OCI-LY3 (cell line): ENCODE measurements around the gene UBE2G2.
A peak's percentile ranks its signal among the peaks of the same experiment; 100 is the strongest.

ENCODE experiments used
- H2AFZ ChIP-seq: fragments of 200-600, 300-600 bp; shearing (Covaris generic); 2 replicates; pipeline ENCODE4 v1.6.0; 2014; ENCODE audit warnings: antibody characterized with exemption, low read depth, low read length
- H3K27ac ChIP-seq: fragments of 200-600, 300-600 bp; sonication (generic); 2 replicates; pipeline ENCODE4 v1.5.1; 2014; ENCODE audit warnings: mild to moderate bottlenecking, low read length, moderate library complexity, mixed read lengths
- H3K27me3 ChIP-seq: fragments of 200-600, 300-600 bp; sonication (generic); 2 replicates; pipeline ENCODE4 v1.6.1; 2014; ENCODE audit warnings: low read depth, low read length, mixed read lengths
- H3K36me3 ChIP-seq: fragments of 200-600, 300-600 bp; sonication (generic); replicated peaks from 2 replicates; pipeline ENCODE3; 2014; ENCODE audit warnings: low read depth, low read length, mixed read lengths
- H3K4me1 ChIP-seq: fragments of 300-600, 200-600 bp; sonication (generic); 2 replicates; pipeline ENCODE4 v1.6.1; 2014; ENCODE audit warnings: low read length, mixed read lengths
- H3K4me2 ChIP-seq: fragments of 200-600, 300-600 bp; sonication (generic); 2 replicates; pipeline ENCODE4 v1.6.1; 2014; ENCODE audit warnings: low read length, mixed read lengths
- H3K4me3 ChIP-seq: fragments of 300-600, 200-600 bp; sonication (generic); 2 replicates; pipeline ENCODE4 v1.5.1; 2014; ENCODE audit warnings: antibody characterized with exemption, mild to moderate bottlenecking, low read length, moderate library complexity
- H3K79me2 ChIP-seq: fragments of 300-600, 200-600 bp; shearing (Covaris generic); 2 replicates; pipeline ENCODE4 v1.6.1; 2014; ENCODE audit warnings: mild to moderate bottlenecking, low read length, mixed read lengths
- H3K9ac ChIP-seq: fragments of 300-600, 200-600 bp; shearing (Covaris generic); 2 replicates; pipeline ENCODE4 v1.6.0; 2014; ENCODE audit warnings: mild to moderate bottlenecking, low read length, moderate library complexity
- H3K9me3 ChIP-seq: fragments of 200-600, 300-600 bp; shearing (Covaris generic); 2 replicates; pipeline ENCODE4 v1.6.1; 2014; ENCODE audit warnings: low read length, mixed read lengths; ENCODE audit not compliant: insufficient read depth
- H4K20me1 ChIP-seq: fragments of 200-600, 300-600 bp; sonication (generic); 2 replicates; pipeline ENCODE4 v1.6.1; 2016; ENCODE audit warnings: low read length, mixed read lengths; ENCODE audit not compliant: insufficient read depth
- CTCF ChIP-seq: fragments of 200-600, 300-600 bp; sonication (generic); IDR thresholded peaks from 2 replicates; pipeline ENCODE4 v1.5.1; 2014; ENCODE audit warnings: antibody characterized with exemption, low read length, low read depth
- EZH2phosphoT487 ChIP-seq: fragments of 200-600 bp; shearing (Covaris generic); IDR thresholded peaks from 2 replicates; pipeline ENCODE4 v1.6.1; 2018; ENCODE audit warnings: antibody characterized with exemption, mixed run types, low read depth

The UBE2G2 gene

DNA sequence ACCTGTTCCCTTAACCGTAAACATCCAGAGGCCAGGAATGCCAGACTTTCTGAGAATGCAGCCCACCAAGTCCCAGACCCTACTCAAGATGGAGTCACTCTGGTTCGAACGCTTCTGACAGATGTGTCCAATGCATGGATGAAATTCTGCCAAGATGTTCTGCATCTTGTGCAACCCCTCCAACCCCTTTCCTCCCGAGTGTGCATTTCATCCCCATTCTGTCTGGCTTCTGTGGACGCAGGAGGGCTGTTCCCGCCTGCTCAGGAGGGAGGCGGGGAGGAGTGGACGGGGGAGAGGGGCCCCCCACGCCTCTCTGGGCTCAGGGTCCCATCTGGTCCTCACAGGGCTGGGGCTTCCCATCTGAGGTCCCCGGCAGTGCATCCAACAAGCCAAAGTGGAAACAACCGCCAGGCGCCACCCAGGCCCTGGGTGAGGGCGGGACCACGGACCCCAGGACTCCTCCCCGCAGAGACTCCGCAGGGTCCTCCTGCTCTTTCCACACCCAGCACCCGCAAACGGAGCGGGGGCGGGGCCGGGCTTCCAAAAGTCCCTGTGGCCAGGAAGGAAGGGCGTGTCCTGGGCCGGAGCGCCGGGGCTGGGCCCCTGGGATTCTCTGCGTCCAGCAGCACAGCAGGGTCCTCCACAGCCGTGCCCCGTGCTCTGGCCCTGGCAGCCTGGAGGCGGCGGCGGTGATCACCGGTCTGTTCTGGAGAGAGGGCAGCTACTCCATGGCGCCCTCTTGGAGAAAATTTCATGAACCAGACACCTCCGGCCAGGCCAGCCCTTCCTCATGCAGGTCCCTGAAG lies 44.0 kb upstream of the UBE2G2 start:
- no peaks in the 10 kb centered on the region; the same call in 1 of the 2 replicates for H3K27me3 ChIP-seq
- no peak overlapping the region for H3K27ac ChIP-seq
- TF ChIP-seq EZH2phosphoT487 (no peak), CTCF (peak; percentile 38)
- no peaks in the 10 kb centered on the region for H4K20me1 ChIP-seq
- H2AFZ ChIP-seq = no peak overlapping the region
- H3K4me3 ChIP-seq = peak overlapping the region; percentile 56
- no peak overlapping the region for H3K9ac ChIP-seq
- no peaks in the 10 kb centered on the region for H3K79me2 ChIP-seq
- H3K9me3 ChIP-seq = no peaks in the 10 kb centered on the region
- H3K36me3 ChIP-seq = no peaks in the 10 kb centered on the region
- no peaks in the 10 kb centered on the region for H3K4me1 ChIP-seq
- H3K4me2 ChIP-seq = peak overlapping the region; percentile 62

DNA sequence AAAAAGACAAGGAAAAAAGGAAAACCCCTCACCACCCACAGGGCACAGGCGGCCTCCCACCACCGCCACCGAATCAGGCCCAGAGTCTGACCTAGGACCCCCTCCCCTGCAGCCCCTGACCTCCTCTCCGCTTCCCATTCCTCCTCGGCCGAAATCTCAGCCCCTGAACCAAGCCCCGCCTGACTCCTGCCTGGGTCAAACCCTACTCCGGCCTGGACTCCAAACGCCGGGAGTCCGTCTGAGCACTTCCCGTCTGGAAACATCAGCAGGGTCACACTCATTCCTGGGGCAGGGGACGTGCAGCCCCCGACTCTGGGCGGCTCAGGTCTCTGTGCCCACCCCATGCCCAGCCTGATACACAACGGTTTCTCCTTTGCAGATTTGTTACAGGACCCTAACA lies 42.6 kb upstream of the UBE2G2 start:
- no peak for TF ChIP-seq EZH2phosphoT487
- no peak for TF ChIP-seq CTCF
- Histone ChIP-seq H3K4me1 (no peaks in the 10 kb centered on the region), H3K4me3 (no peak overlapping the region), H3K9ac (no peak overlapping the region), H3K36me3 (no peaks in the 10 kb centered on the region), H3K79me2 (no peaks in the 10 kb centered on the region), H3K4me2 (no peak overlapping the region), H4K20me1 (no peaks in the 10 kb centered on the region), H3K9me3 (no peaks in the 10 kb centered on the region), H3K27ac (no peak overlapping the region), H2AFZ (no peak overlapping the region), H3K27me3 (no peaks in the 10 kb centered on the region; the same call in 1 of the 2 replicates)

- Histone ChIP-seq H2AFZ (no peak overlapping the region), H3K79me2 (no peaks in the 10 kb centered on the region), H3K4me1 (no peaks in the 10 kb centered on the region), H3K9me3 (no peaks in the 10 kb centered on the region), H3K4me3 (no peak overlapping the region), H3K27ac (no peak overlapping the region), H3K36me3 (no peaks in the 10 kb centered on the region), H3K9ac (no peak overlapping the region), H3K4me2 (no peak overlapping the region), H3K27me3 (no peaks in the 10 kb centered on the region; the same call in 1 of the 2 replicates), H4K20me1 (no peaks in the 10 kb centered on the region)
- no peak for TF ChIP-seq CTCF
- TF ChIP-seq EZH2phosphoT487 = no peak
Observed at GRCh38 chr21:44842721-44843445, 41.3 kb upstream of the UBE2G2 start.

DNA sequence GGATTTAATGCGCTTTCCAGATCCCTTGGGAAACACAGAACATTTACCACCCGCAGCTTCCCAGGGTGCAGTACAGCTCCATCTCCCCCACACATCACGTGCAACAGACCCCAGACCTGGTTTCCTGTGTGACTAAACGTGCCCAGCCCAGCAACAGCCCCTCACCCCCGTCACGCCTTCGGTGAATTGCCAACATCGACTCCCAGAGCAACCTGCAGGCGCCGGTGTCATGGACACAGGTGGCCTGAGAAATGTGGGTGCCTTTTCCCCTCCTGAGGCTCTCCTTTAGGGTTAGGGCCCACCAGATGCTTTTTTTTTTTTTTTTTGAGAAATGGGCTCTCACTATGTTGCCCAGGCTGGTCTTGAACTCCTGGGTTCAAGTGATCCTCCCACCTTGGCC lies 40.5 kb upstream of the UBE2G2 start:
- Histone ChIP-seq H3K9me3 (no peaks in the 10 kb centered on the region), H3K27ac (no peak overlapping the region), H3K9ac (no peak overlapping the region), H2AFZ (no peak overlapping the region), H3K4me2 (no peak overlapping the region), H3K79me2 (no peaks in the 10 kb centered on the region), H4K20me1 (no peaks in the 10 kb centered on the region), H3K4me1 (no peaks in the 10 kb centered on the region), H3K36me3 (no peaks in the 10 kb centered on the region), H3K27me3 (no peaks in the 10 kb centered on the region; the same call in 1 of the 2 replicates), H3K4me3 (no peak overlapping the region)
- TF ChIP-seq CTCF (no peak), EZH2phosphoT487 (no peak)
